ENCODE results near the gene VPS37D. TPM values are rescaled to one million over a fixed set of nuclear protein-coding genes. Genes with fewer than 3 reads are reported as not detected.

The VPS37D gene
- total RNA-seq, 1 experiment from 2014 or later = 0.85 TPM

DNA sequence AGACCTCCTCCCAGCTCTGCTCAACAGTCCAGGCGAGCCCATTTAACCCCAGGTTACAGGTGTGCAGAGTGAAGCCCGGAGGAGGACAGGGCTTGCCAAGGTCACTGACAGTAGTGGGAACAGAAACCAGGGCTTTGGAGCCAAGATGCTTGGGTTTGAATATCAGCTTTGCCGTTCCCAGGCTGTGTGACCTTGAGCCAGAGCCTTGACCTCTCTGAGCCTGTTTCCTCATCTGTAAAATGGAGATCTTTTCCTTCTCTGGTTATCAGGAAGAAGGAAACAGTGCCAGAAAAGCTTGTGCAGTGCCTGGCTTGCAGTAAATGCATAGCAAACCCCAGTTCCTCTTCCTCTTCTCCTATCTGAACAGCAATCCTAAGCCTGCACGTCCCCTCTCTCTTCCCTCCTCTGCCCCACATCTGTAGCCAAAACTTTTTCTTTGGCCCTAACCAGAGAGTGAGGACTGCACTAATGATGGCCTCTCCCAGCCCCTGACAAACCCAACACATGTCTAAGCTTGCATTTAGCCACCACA is 21.9 kb upstream of the VPS37D start:
- peaks cover 8% of the 10 kb centered on the region for H3K23me2 ChIP-seq (ENCODE audit: insufficient read length, low read depth, low read length, poor library complexity, severe bottlenecking)
- no peak overlapping the region for H2AK5ac ChIP-seq (ENCODE audit: insufficient read length, low read length)
- no peak overlapping the region for H3K18ac ChIP-seq (ENCODE audit: insufficient read length, low read depth, low read length)
- H2BK120ac ChIP-seq (ENCODE audit: low read depth, low read length, poor library complexity, severe bottlenecking) = no peak overlapping the region
- H4K91ac ChIP-seq (ENCODE audit: insufficient read length, low read depth, low read length) = no peak overlapping the region
- H3K27me3 ChIP-seq (ENCODE audit: insufficient read depth, low read length) = peaks cover 4% of the 10 kb centered on the region; the same call in 1 of the 2 replicates
- 0 out of 2 replicates have a peak, but pooled peaks cover 3% of the 10 kb centered on the region for H3K4me1 ChIP-seq (ENCODE audit: insufficient read depth, low read length)
- H3K4ac ChIP-seq (ENCODE audit: low read depth, low read length) = no peak overlapping the region
- DNase-seq = no peak
- H4K8ac ChIP-seq (replicated peaks; ENCODE audit: insufficient read length, low read depth, low read length) = no peak overlapping the region
- H3K9me3 Mint-ChIP-seq = peaks cover 0 to 4% of the 10 kb centered on the region in 2 experiments; a peak in 2 of 5 replicates
- peaks cover 67% of the 10 kb centered on the region for H3K27me3 Mint-ChIP-seq (ENCODE audit: low read depth)
- no peaks in the 10 kb centered on the region for H3K79me2 ChIP-seq (ENCODE audit: insufficient read depth, low read length)
- H3K36me3 Mint-ChIP-seq (ENCODE audit: insufficient read depth in 1 of 3, low read depth in 3 of 3) = peaks cover 0 to 1% (median 0%) of the 10 kb centered on the region in 3 experiments; a peak in 2 of 7 replicates
- H2BK5ac ChIP-seq (ENCODE audit: insufficient read length, low read length) = no peak overlapping the region
- H3T11ph ChIP-seq (ENCODE audit: low read length) = no peak overlapping the region
- no peak overlapping the region for H3K27ac ChIP-seq (ENCODE audit: insufficient read length, low read depth, low read length)
- H3K4me1 Mint-ChIP-seq = peaks cover 9 to 30% of the 10 kb centered on the region in 2 experiments
- no peak overlapping the region for H3K4me3 Mint-ChIP-seq
- H3K27ac Mint-ChIP-seq = no peak overlapping the region
- no peak overlapping the region for H3K14ac ChIP-seq (ENCODE audit: insufficient read depth, low read length)
- no peak overlapping the region for H3K23ac ChIP-seq (ENCODE audit: insufficient read length, low read depth, low read length)
- H2BK20ac ChIP-seq (ENCODE audit: low read depth, low read length, poor library complexity, severe bottlenecking) = no peak overlapping the region
- WGBS (ENCODE audit: extremely low coverage, insufficient read length, low lambda C conversion rate) = no CpG with 5 or more reads among the region's 4 CpGs
- H3K56ac ChIP-seq (ENCODE audit: insufficient read length, low read depth, low read length) = no peak overlapping the region
- H3K4me2 ChIP-seq (ENCODE audit: insufficient read depth, insufficient read length, low read length) = no peak overlapping the region
- no peak overlapping the region for H2BK12ac ChIP-seq (ENCODE audit: insufficient read length, low read depth, low read length)
- TF ChIP-seq, protein P1, sequence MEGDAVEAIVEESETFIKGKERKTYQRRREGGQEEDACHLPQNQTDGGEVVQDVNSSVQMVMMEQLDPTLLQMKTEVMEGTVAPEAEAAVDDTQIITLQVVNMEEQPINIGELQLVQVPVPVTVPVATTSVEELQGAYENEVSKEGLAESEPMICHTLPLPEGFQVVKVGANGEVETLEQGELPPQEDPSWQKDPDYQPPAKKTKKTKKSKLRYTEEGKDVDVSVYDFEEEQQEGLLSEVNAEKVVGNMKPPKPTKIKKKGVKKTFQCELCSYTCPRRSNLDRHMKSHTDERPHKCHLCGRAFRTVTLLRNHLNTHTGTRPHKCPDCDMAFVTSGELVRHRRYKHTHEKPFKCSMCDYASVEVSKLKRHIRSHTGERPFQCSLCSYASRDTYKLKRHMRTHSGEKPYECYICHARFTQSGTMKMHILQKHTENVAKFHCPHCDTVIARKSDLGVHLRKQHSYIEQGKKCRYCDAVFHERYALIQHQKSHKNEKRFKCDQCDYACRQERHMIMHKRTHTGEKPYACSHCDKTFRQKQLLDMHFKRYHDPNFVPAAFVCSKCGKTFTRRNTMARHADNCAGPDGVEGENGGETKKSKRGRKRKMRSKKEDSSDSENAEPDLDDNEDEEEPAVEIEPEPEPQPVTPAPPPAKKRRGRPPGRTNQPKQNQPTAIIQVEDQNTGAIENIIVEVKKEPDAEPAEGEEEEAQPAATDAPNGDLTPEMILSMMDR (conservative IDR thresholded peaks at IDR 0.05) = no peak
- no peaks in the 10 kb centered on the region for H4K20me1 ChIP-seq (ENCODE audit: control insufficient read depth, insufficient read depth, insufficient read length)
- no peak overlapping the region for H2AFZ ChIP-seq (ENCODE audit: low read length)
- H4K5ac ChIP-seq (ENCODE audit: insufficient read length, low read depth, low read length) = no peak overlapping the region
- H2BK15ac ChIP-seq (ENCODE audit: low read depth, low read length) = no peak overlapping the region
- no peaks in the 10 kb centered on the region for H3K79me1 ChIP-seq (ENCODE audit: insufficient read depth, low read depth, low read length, poor library complexity, severe bottlenecking)
- no peaks in the 10 kb centered on the region for H3K9me3 ChIP-seq (ENCODE audit: control insufficient read depth, low read depth, low read length)
- no peak overlapping the region for H3K9ac ChIP-seq (ENCODE audit: extremely low read depth, insufficient read length, low read length)

Measured in H9 (cell line).